IPS-20b (cell line): ENCODE results near the gene DIAPH2.

ENCODE experiments used
- H3K27ac ChIP-seq: one replicate; pipeline ENCODE4 v1.5.1; 2013; ENCODE audit warnings: low read length
- H3K27me3 ChIP-seq: 2 replicates; pipeline ENCODE4 v1.6.1; 2013; ENCODE audit warnings: mild to moderate bottlenecking, low read length, inconsistent platforms; ENCODE audit not compliant: insufficient read depth
- H3K36me3 ChIP-seq: 2 replicates; pipeline ENCODE4 v1.6.1; 2013; ENCODE audit warnings: low read depth, mild to moderate bottlenecking, inconsistent platforms, low read length, moderate library complexity; ENCODE audit not compliant: insufficient read depth
- H3K4me1 ChIP-seq: 2 replicates; pipeline ENCODE4 v1.6.1; 2013; ENCODE audit warnings: mild to moderate bottlenecking, control low read depth, inconsistent platforms, low read length, moderate library complexity; ENCODE audit not compliant: insufficient read depth
- H3K4me3 ChIP-seq: 2 replicates; pipeline ENCODE4 v1.5.1; 2013; ENCODE audit warnings: mild to moderate bottlenecking, low read length, inconsistent platforms
- H3K9ac ChIP-seq: 2 replicates; pipeline ENCODE4 v1.6.1; 2013; ENCODE audit warnings: low read depth, mild to moderate bottlenecking, inconsistent platforms, low read length, moderate library complexity
- H3K9me3 ChIP-seq: 2 replicates; pipeline ENCODE4 v1.6.1; 2013; ENCODE audit warnings: mild to moderate bottlenecking, low read depth, low read length, inconsistent platforms; ENCODE audit not compliant: insufficient read depth

The DIAPH2 gene

DNA sequence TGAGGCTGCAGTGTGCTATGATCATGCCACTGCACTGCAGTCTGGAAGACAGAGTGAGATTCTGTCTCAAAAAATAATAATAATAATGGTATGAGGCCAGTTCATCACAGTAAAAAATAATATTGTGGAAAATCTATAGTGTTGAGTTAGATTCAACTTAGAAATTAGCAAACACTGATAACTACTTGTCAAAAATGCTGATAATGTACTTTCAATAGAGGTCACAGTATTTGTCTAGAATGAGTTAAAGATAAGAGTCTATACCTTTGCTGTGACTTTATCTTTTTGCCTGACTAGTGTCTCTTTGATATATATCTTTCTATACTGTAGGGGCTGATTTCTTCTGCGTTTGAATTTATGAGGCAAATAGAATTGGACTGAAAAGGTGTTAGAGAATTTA, 629.7 kb downstream of the DIAPH2 start:
- Histone ChIP-seq H3K9ac (no peak overlapping the region), H3K27me3 (no peaks in the 10 kb centered on the region), H3K9me3 (no peaks in the 10 kb centered on the region), H3K4me1 (peaks cover 8% of the 10 kb centered on the region; the same call in 1 of the 2 replicates), H3K4me3 (no peak overlapping the region), H3K36me3 (peaks cover 3% of the 10 kb centered on the region; the same call in 1 of the 2 replicates), H3K27ac (no peak overlapping the region)

- H3K9me3 ChIP-seq, result no peaks in the 10 kb centered on the region
Observed at GRCh38 chrX:97315939-97316338, 631.3 kb downstream of the DIAPH2 start.

DNA sequence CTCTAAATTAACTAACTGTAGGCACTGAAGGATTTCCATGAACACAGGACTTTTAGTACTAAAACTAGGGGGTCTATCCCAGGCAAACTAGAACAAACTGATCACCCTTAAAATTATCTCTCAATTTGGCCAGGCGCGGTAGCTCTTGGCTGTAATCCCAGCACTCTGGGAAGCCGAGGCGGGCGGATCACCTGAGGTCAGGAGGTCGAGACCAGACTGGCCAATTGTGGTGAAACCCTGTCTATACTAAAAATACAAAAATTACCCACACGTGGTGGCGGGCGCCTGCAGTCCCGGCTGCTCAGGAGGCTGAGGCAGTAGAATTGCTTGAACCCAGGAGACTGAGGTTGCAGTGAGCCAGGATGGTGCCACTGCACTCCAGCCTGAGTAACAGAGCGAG, 635.7 kb downstream of the DIAPH2 start:
- H3K27me3 ChIP-seq, result no peaks in the 10 kb centered on the region
- no peak overlapping the region for H3K4me3 ChIP-seq
- no peaks in the 10 kb centered on the region; the same call in 1 of the 2 replicates for H3K4me1 ChIP-seq
- H3K9me3 ChIP-seq, result no peaks in the 10 kb centered on the region
- H3K9ac ChIP-seq, result no peak overlapping the region
- H3K27ac ChIP-seq, result no peak overlapping the region
- peaks cover 3% of the 10 kb centered on the region; the same call in 1 of the 2 replicates for H3K36me3 ChIP-seq

More at GRCh38 chrX:97315939-97316338, 631.3 kb downstream of the DIAPH2 start:
- Histone ChIP-seq H3K27ac (no peak overlapping the region), H3K36me3 (peaks cover 3% of the 10 kb centered on the region; the same call in 1 of the 2 replicates), H3K27me3 (no peaks in the 10 kb centered on the region), H3K4me1 (no peaks in the 10 kb centered on the region; the same call in 1 of the 2 replicates), H3K4me3 (no peak overlapping the region), H3K9ac (no peak overlapping the region)

- Histone ChIP-seq H3K36me3 (no peaks in the 10 kb centered on the region), H3K27ac (no peak overlapping the region), H3K4me3 (no peak overlapping the region), H3K9ac (no peak overlapping the region), H3K4me1 (no peaks in the 10 kb centered on the region; the same call in 1 of the 2 replicates), H3K27me3 (no peaks in the 10 kb centered on the region), H3K9me3 (no peaks in the 10 kb centered on the region)
Observed at GRCh38 chrX:97322401-97322800, 637.8 kb downstream of the DIAPH2 start.

GRCh38 chrX:97326456-97326855, 641.8 kb downstream of the DIAPH2 start:
- H3K4me1 ChIP-seq, result no peaks in the 10 kb centered on the region; the same call in 1 of the 2 replicates
- H3K9ac ChIP-seq, result no peak overlapping the region
- H3K27me3 ChIP-seq, result no peaks in the 10 kb centered on the region
- no peak overlapping the region for H3K27ac ChIP-seq
- H3K9me3 ChIP-seq, result no peaks in the 10 kb centered on the region
- no peak overlapping the region for H3K4me3 ChIP-seq
- H3K36me3 ChIP-seq, result no peaks in the 10 kb centered on the region

- H3K27me3 ChIP-seq, result no peaks in the 10 kb centered on the region
- no peaks in the 10 kb centered on the region for H3K9me3 ChIP-seq
- H3K4me1 ChIP-seq, result no peaks in the 10 kb centered on the region; the same call in 1 of the 2 replicates
- H3K9ac ChIP-seq, result no peak overlapping the region
- H3K4me3 ChIP-seq, result no peak overlapping the region
- no peaks in the 10 kb centered on the region for H3K36me3 ChIP-seq
- no peak overlapping the region for H3K27ac ChIP-seq
Observed at GRCh38 chrX:97328853-97329390, 644.3 kb downstream of the DIAPH2 start.

DNA sequence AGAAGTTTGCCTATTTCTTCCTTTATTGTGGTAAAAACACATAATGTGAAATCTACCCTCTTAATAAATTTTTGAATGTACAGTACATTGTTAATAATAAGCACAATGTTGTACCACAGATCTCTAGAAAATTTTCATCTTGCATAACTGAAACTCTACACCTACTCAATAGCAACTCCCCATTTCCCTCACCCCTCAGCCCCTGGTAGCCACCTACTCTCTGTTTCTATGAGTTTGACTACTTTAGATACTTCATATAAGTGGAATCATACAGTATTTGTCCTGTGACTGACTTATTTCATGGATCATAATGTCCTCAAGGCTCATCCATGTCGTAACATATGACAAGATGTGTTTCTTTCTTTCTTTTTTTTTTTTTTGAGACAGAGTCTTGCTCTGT, 645.5 kb downstream of the DIAPH2 start:
- Histone ChIP-seq H3K27ac (no peak overlapping the region), H3K4me3 (no peak overlapping the region), H3K4me1 (no peaks in the 10 kb centered on the region; the same call in 1 of the 2 replicates), H3K36me3 (no peaks in the 10 kb centered on the region), H3K27me3 (no peaks in the 10 kb centered on the region), H3K9me3 (no peaks in the 10 kb centered on the region), H3K9ac (no peak overlapping the region)

GRCh38 chrX:97332963-97333362, 648.3 kb downstream of the DIAPH2 start:
- H3K4me3 ChIP-seq, result no peak overlapping the region
- no peaks in the 10 kb centered on the region for H3K9me3 ChIP-seq
- H3K4me1 ChIP-seq, result no peaks in the 10 kb centered on the region
- H3K9ac ChIP-seq, result no peak overlapping the region
- no peaks in the 10 kb centered on the region for H3K36me3 ChIP-seq
- no peaks in the 10 kb centered on the region for H3K27me3 ChIP-seq
- no peak overlapping the region for H3K27ac ChIP-seq

DNA sequence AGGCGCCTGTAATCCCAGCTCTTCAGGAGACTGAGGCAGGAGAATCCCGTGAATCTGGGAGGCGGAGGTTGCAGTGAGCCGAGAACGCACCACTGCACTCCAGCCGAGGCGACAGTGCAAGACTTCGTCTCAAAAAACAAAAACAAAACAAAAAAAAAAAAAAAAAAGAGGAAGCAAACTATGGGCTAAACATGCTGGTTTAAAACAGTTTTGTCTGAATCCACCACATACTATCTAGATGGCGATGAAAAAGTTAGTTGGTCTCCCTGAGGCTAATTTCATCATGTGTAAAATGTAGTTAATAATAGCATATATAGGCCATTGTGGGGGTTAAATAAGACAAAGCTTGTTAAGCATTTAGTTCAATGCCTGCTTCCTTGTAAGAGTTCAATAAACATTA, 650.2 kb downstream of the DIAPH2 start:
- Histone ChIP-seq H3K4me3 (no peak overlapping the region), H3K4me1 (no peaks in the 10 kb centered on the region), H3K36me3 (no peaks in the 10 kb centered on the region), H3K9me3 (no peaks in the 10 kb centered on the region), H3K27ac (no peak overlapping the region), H3K9ac (no peak overlapping the region), H3K27me3 (no peaks in the 10 kb centered on the region)

DNA sequence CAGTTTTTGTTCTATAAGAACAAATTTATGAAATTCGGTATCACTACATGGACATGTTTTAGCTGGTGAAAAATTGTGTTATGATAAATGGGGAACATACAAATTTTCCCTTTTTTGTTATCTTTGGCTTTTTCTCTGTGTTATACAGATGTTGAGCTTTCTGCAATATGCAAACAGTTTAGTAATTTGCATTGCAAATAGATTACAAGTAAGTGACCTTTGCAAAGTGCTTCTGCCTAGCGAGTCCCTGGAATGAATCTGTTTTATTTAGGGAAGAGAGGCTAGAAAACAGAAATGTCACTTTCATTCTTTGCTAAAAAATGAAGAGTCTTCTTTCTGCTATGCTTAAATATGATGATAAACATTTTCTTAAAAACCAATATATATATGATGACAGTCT, 660.1 kb downstream of the DIAPH2 start:
- H3K27me3 ChIP-seq, result no peaks in the 10 kb centered on the region
- H3K4me3 ChIP-seq, result peak overlapping the region; percentile 12; the same call in 1 of the 2 replicates
- H3K4me1 ChIP-seq, result peaks cover 12% of the 10 kb centered on the region
- no peaks in the 10 kb centered on the region for H3K9me3 ChIP-seq
- H3K9ac ChIP-seq, result peak overlapping the region; percentile 21; the same call in 1 of the 2 replicates
- H3K27ac ChIP-seq, result no peak overlapping the region
- H3K36me3 ChIP-seq, result peaks cover 6% of the 10 kb centered on the region

DNA sequence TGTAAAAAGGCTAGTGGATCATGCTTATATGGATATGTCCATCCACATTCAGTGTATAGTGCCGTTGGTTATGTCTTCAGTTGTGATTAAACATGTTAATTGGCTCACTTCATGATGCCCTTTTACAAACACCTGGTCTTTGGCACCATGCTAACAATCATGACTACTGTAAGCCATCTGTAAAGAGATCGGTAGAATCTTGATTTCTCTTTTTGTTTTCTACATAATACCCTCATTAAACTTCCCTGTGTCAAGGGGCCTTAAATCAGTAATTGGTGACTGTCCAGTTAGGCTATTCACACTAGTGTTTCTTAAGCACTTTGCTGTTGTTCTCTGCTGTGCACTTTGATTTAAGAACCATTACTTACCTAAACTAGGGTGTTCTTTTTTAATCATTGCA, 674.3 kb downstream of the DIAPH2 start:
- Histone ChIP-seq H3K9ac (no peak overlapping the region), H3K9me3 (no peaks in the 10 kb centered on the region), H3K36me3 (no peaks in the 10 kb centered on the region), H3K4me3 (no peak overlapping the region), H3K4me1 (no peaks in the 10 kb centered on the region), H3K27ac (no peak overlapping the region), H3K27me3 (no peaks in the 10 kb centered on the region)

DNA sequence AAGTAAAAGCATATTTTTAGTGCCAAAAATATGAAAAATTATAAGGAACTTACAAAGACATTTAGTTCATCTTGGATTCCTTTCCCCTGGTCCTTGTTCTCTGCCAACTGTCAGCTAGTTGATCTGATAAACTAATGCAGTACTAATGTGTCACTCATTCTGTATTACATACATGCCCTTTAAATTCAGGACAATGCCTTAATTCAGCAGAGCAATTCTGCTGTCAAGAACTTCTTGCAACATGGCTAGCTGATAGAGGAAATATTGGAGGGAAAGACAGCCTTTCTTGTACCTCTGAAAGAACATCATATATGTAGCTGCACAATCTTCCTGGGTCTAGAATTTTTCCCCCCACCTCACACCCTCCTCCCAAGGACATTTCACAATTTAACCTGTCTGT, 679.2 kb downstream of the DIAPH2 start:
- H3K9me3 ChIP-seq, result no peaks in the 10 kb centered on the region
- H3K27ac ChIP-seq, result no peak overlapping the region
- no peaks in the 10 kb centered on the region for H3K27me3 ChIP-seq
- H3K9ac ChIP-seq, result no peak overlapping the region
- H3K36me3 ChIP-seq, result no peaks in the 10 kb centered on the region
- H3K4me3 ChIP-seq, result no peak overlapping the region
- H3K4me1 ChIP-seq, result no peaks in the 10 kb centered on the region
